HG03565 (cell line): Measurements from ENCODE around the gene C8B.

ENCODE experiments used
- ATAC-seq: cut with Tn5 transposase; IDR thresholded peaks from one replicate; pipeline ENCODE4 v1.9.1; 2021; ENCODE audit warnings: mild to moderate bottlenecking, moderate library complexity; ENCODE audit not compliant: unreplicated experiment

Gene C8B

GRCh38 chr1:56972976-56973375 lies 7.2 kb upstream of the C8B start:
- no peak for ATAC-seq

- no peak for ATAC-seq
Measured at GRCh38 chr1:56970280-56970679, 4.5 kb upstream of the C8B start.

GRCh38 chr1:56968878-56969495 lies 3.2 kb upstream of the C8B start:
- no peak for ATAC-seq

GRCh38 chr1:56967900-56968832 lies 2.4 kb upstream of the C8B start:
- ATAC-seq, result no peak

- ATAC-seq, result no peak
Measured at GRCh38 chr1:56967355-56967754, 1.5 kb upstream of the C8B start.

- no peak for ATAC-seq
Measured at GRCh38 chr1:56966698-56966999, 834 bp upstream of the C8B start.

- no peak for ATAC-seq
Measured at GRCh38 chr1:56965191-56965590, 624 bp downstream of the C8B start.

GRCh38 chr1:56964349-56965017 lies 1.3 kb downstream of the C8B start:
- ATAC-seq, result no peak

GRCh38 chr1:56963667-56964066 lies 2.1 kb downstream of the C8B start:
- no peak for ATAC-seq

GRCh38 chr1:56961426-56961825 lies 4.4 kb downstream of the C8B start:
- ATAC-seq, result no peak

- ATAC-seq, result no peak
Measured at GRCh38 chr1:56958526-56958925, 7.3 kb downstream of the C8B start.

GRCh38 chr1:56957931-56958330 lies 7.9 kb downstream of the C8B start:
- no peak for ATAC-seq

GRCh38 chr1:56954664-56955063 lies 11.2 kb downstream of the C8B start:
- ATAC-seq, result no peak

- no peak for ATAC-seq
Measured at GRCh38 chr1:56953386-56953785, 12.4 kb downstream of the C8B start.

- no peak for ATAC-seq
Measured at GRCh38 chr1:56952501-56952900, 13.3 kb downstream of the C8B start.

- ATAC-seq, result no peak
Measured at GRCh38 chr1:56948403-56949023, 17.3 kb downstream of the C8B start.

- no peak for ATAC-seq
Measured at GRCh38 chr1:56940039-56940438, 25.8 kb downstream of the C8B start.

GRCh38 chr1:56939209-56939608 lies 26.6 kb downstream of the C8B start:
- ATAC-seq, result no peak

GRCh38 chr1:56938646-56939045 lies 27.2 kb downstream of the C8B start:
- ATAC-seq, result no peak

- no peak for ATAC-seq
Measured at GRCh38 chr1:56934430-56935060, 31.3 kb downstream of the C8B start.

GRCh38 chr1:56933606-56934005 lies 32.2 kb downstream of the C8B start:
- no peak for ATAC-seq
